MCF 10A (cell line): ENCODE results near the gene ATG5. TPM values are rescaled to one million over a fixed set of nuclear protein-coding genes. Genes with fewer than 3 reads are reported as not detected.

Experiments used
- BruUV-seq: library from RNA; stranded (reverse); fragments of 400-500 nt; replicated peaks from 2 replicates; lab custom pipeline; 2021; lab: Mats Ljungman, UMichigan
- CTCF ChIA-PET: fragments of 300-600 bp; sonication (Branson Sonifier 250); formaldehyde crosslinking; extraction: SDS; loops from one replicate; lab custom pipeline; 2021; ENCODE audit warnings: antibody characterized with exemption, inconsistent platforms; lab: Yijun Ruan, JAX
- POLR2A ChIA-PET: fragments of 300-600, 350-650 bp; sonication (Branson Sonifier 250); formaldehyde crosslinking; extraction: SDS; loops from one replicate; lab custom pipeline; 2020; ENCODE audit warnings: antibody characterized with exemption, inconsistent platforms; lab: Yijun Ruan, JAX
- DNase-seq: peaks from one replicate; pipeline ENCODE4 v3.0.0-alpha.2; 2018; ENCODE audit not compliant: unreplicated experiment
- H3K27ac Mint-ChIP-seq: one replicate; pipeline ENCODE4 v1.8.0; 2022; ENCODE audit warnings: mild to moderate bottlenecking, low read depth, mixed read lengths; ENCODE audit not compliant: unreplicated experiment
- H3K27me3 Mint-ChIP-seq: one replicate; pipeline ENCODE4 v1.8.0; 2022; ENCODE audit warnings: mixed read lengths; ENCODE audit not compliant: insufficient read depth, unreplicated experiment
- H3K36me3 Mint-ChIP-seq: one replicate; pipeline ENCODE4 v1.8.0; 2022; ENCODE audit warnings: mild to moderate bottlenecking, moderate library complexity, mixed read lengths; ENCODE audit not compliant: insufficient read depth, unreplicated experiment
- H3K4me1 Mint-ChIP-seq: one replicate; pipeline ENCODE4 v1.8.0; 2022; ENCODE audit warnings: mixed read lengths; ENCODE audit not compliant: insufficient read depth, unreplicated experiment
- H3K4me3 Mint-ChIP-seq: one replicate; pipeline ENCODE4 v1.8.0; 2022; ENCODE audit warnings: mild to moderate bottlenecking, moderate library complexity, mixed read lengths; ENCODE audit not compliant: unreplicated experiment
- H3K9me3 Mint-ChIP-seq: one replicate; pipeline ENCODE4 v1.8.0; 2022; ENCODE audit warnings: mixed read lengths; ENCODE audit not compliant: unreplicated experiment
- intact Hi-C: fragments of 100-400 bp; cut with micrococcal nuclease; formaldehyde crosslinking; loops from 2 replicates; pipeline ENCODE4 v1.14.1; 2022
- total RNA-seq: library from RNA; stranded (reverse); gene quantifications from 2 replicates; pipeline ENCODE4 v1.2.3, GENCODE V29; 2022
- TF ChIP-seq, protein P1 (sequence below): fragments of 200-600 bp; IDR thresholded peaks from one replicate; pipeline ENCODE4 v1.8.0; 2022; ENCODE audit warnings: antibody characterized with exemption, mild to moderate bottlenecking; ENCODE audit not compliant: unreplicated experiment

The ATG5 gene
- total RNA-seq, 1 experiment from 2014 or later = 33.3 TPM

DNA sequence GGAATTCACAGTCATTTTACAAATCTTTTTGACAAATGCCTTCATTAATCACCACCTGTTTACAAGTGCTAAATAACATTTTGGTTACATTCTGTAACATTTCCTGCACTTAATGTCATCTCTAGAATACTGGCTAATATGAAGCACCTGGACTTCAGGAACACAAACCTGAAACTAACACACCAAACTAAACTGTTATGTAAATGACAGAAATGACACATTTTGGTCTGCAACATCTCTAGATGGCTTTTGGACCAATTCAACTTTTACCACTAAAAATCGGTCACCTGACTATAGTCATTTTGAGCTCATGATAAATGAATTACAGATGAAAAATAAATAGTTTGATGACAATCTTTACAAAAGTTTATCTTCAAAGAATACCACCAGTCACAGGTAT, 80.6 kb downstream of the ATG5 start:
- H3K9me3 Mint-ChIP-seq = no peaks in the 10 kb centered on the region
- H3K27me3 Mint-ChIP-seq = no peaks in the 10 kb centered on the region
- peaks cover 22% of the 10 kb centered on the region for H3K36me3 Mint-ChIP-seq
- intact Hi-C loops = no loop called here
- no peak for DNase-seq
- no peaks in the 10 kb centered on the region for H3K4me1 Mint-ChIP-seq
- TF ChIP-seq, protein P1, sequence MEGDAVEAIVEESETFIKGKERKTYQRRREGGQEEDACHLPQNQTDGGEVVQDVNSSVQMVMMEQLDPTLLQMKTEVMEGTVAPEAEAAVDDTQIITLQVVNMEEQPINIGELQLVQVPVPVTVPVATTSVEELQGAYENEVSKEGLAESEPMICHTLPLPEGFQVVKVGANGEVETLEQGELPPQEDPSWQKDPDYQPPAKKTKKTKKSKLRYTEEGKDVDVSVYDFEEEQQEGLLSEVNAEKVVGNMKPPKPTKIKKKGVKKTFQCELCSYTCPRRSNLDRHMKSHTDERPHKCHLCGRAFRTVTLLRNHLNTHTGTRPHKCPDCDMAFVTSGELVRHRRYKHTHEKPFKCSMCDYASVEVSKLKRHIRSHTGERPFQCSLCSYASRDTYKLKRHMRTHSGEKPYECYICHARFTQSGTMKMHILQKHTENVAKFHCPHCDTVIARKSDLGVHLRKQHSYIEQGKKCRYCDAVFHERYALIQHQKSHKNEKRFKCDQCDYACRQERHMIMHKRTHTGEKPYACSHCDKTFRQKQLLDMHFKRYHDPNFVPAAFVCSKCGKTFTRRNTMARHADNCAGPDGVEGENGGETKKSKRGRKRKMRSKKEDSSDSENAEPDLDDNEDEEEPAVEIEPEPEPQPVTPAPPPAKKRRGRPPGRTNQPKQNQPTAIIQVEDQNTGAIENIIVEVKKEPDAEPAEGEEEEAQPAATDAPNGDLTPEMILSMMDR = no peak
- no TSS peak for BruUV-seq
- H3K4me3 Mint-ChIP-seq = no peak overlapping the region
- no peak overlapping the region for H3K27ac Mint-ChIP-seq
- ChIA-PET POLR2A (interaction anchor here (0.9 kb wide), 1 partner anchor 530 kb away, joined by 3 read pairs; no protein-coding TSS in a partner anchor), CTCF (no interaction called here)

DNA sequence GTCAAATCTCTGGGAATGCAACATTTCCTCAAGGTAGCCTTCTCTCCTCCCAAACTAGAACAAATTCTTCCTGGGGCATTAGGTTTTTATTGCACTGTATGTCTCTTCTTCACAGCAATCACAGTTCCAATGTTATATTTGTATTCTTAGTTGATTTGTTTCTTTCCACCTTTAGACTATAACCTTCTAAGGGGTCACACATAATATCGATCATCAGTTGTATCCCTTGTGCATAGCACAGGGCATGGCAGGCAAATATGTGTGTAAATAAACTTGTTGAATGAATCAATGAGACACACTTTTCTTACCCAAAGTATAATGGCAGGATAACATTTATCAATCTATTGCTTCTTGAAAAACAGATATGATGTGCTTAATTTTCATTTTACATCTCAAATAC, 81.0 kb downstream of the ATG5 start:
- Mint-ChIP-seq H3K27ac (no peak overlapping the region), H3K4me3 (no peak overlapping the region), H3K36me3 (peaks cover 22% of the 10 kb centered on the region), H3K9me3 (no peaks in the 10 kb centered on the region), H3K27me3 (no peaks in the 10 kb centered on the region), H3K4me1 (no peaks in the 10 kb centered on the region)
- DNase-seq = no peak
- BruUV-seq = no TSS peak
- CTCF ChIA-PET = no interaction called here
- TF ChIP-seq, protein P1 = no peak
- POLR2A ChIA-PET = interaction anchor here (0.9 kb wide), 1 partner anchor 529 kb away, joined by 3 read pairs; no protein-coding TSS in a partner anchor
- intact Hi-C loops = no loop called here

DNA sequence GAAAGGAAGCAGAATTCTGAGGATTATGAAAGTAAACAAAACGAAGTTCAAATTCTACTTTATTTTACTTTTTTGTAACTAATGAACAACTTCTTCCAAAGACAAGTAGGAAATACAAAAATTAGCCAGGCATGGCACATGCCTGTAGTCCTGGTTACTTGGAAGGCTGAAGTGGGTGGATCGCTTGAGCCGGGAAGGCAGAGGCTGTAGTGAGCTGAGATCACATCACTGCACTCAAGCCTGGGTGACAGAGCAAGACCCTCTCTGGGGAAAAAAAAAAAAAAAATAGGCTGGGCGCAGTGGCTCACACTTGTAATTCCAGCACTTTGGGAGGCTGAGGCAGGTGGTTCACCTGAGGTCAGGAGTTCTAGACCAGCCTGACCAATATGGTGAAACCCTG, 82.3 kb downstream of the ATG5 start:
- no TSS peak for BruUV-seq
- H3K4me3 Mint-ChIP-seq = no peak overlapping the region
- intact Hi-C loops = no loop called here
- H3K27ac Mint-ChIP-seq = no peak overlapping the region
- TF ChIP-seq, protein P1 = no peak
- H3K36me3 Mint-ChIP-seq = peaks cover 22% of the 10 kb centered on the region
- no peak for DNase-seq
- ChIA-PET POLR2A (no interaction called here), CTCF (interaction anchor here (0.7 kb wide), 1 partner anchor 19 kb away, joined by 3 read pairs; no protein-coding TSS in a partner anchor)
- H3K27me3 Mint-ChIP-seq = no peaks in the 10 kb centered on the region
- no peaks in the 10 kb centered on the region for H3K9me3 Mint-ChIP-seq
- no peaks in the 10 kb centered on the region for H3K4me1 Mint-ChIP-seq

DNA sequence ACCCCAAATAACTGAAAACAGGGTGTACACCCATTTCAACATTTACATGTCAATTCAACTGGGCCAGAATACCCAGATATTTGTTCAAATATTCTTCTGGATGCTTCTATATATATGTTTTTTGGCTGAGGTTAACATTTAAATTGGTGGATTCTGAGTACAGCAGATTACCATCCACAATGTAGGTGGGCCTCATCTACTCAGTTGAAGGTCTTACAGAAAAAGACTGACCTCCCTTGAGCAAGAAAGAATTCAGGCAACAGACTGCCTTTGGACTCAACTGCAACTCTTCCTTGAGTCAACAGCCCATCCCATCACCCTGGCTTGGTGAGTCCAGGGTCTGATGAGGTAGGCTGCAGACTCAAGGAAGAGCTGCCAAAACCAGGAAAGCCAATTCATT, 84.1 kb downstream of the ATG5 start:
- BruUV-seq = no TSS peak
- Mint-ChIP-seq H3K4me1 (no peaks in the 10 kb centered on the region), H3K27me3 (no peaks in the 10 kb centered on the region), H3K36me3 (peaks cover 6% of the 10 kb centered on the region), H3K4me3 (no peak overlapping the region), H3K27ac (no peak overlapping the region), H3K9me3 (no peaks in the 10 kb centered on the region)
- intact Hi-C loops = no loop called here
- TF ChIP-seq, protein P1 = no peak
- ChIA-PET CTCF (no interaction called here), POLR2A (no interaction called here)
- DNase-seq = no peak
